ENCODE results near the gene NCAM2.
"Not testable (repeated sequence)": the region's sequence is repeated elsewhere in the genome, so short reads cannot be mapped to it uniquely, and the experiment has no call there.

NCAM2 gene

DNA sequence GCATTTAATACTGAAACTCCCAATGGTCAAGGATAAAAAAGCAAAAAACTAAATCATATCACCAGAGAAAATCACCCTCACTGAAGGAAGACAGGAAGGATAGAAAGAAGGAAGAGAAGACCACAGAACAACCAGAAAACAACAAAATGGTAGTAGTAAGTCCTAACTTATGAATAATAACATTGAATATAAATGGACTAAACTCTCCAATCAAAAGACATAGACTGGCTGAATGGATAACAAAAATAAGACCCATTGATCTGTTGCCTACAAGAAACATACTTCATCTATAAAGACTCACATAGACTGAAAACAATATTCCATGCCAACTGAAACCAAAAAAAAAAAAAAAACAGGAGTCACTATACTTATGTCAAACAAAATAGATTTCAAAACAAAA, 347.7 kb downstream of the NCAM2 start:
- no peak for DNase-seq

DNA sequence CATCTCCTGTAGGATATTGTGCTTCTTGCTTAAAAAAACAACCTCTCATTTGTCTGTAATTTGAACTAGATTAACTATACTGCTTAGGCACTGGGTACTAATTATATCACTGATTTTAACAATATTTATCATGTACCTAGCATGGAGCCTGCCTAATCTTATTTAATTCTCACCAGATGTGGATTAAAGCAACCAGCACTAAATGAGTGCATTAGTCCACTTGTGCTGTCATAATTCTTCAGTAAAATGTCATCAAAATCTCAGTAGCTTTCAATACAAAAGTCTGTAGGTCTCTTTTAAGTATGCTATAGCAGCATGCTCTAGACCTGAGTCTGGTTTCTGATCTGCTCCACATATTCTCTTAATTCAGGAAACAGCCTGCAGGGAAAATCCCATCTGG, 368.1 kb downstream of the NCAM2 start:
- DNase-seq, result no peak

DNA sequence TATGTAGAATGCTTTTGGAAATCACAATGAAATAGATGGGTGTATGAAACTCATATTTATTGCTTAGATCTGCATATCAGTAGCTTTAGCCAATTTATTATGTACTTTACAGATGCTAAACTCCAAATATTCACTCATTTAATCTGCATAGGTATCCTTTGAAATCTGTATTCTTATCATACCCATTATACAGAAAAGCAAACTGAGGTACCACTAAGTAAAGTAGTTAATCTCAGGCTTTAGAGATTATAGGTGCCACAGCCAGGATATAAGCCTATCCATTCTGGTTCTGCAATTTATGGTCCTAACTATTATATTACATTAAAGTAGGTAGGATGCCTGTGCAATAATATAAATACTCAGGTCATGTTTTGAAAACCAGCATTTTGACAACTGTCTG, 369.4 kb downstream of the NCAM2 start:
- no peak for DNase-seq

DNA sequence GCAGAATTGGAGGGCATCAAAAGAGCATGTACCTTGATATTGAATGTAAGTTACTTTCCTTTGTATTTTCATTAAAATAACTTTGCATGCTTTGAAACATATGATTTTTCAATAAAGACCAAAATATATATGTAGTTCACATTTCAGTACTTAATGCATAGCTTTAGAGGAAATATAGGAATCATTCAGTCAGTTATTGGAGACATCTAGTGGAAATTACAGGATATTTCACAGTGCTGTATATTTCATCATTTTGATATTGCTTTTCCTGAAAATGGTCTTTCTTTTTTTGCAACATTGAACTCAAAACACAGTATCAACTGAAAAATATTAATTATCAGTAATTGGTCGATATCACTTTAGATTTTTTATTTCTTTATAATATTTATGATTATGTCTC, 375.8 kb downstream of the NCAM2 start:
- DNase-seq, result no peak

DNA sequence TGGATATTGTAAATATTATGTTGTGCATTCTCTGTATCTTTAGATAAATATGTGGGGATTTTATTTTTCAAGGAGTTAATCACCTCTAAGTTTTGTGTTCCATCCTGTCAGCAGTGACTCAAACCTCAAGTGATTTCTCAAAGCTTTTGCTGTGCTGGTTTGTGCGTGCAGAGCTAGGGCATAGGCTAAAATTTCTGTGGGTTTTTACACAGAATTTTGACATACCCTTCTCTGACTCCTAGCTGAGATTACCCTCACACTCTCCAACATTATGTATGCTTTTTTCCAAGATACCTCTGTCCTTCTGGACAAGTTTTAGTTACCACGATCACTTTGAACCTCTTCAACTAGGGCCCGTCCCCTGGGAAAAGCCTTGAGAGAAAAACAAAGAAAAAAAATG, 384.9 kb downstream of the NCAM2 start:
- no peak for DNase-seq

DNA sequence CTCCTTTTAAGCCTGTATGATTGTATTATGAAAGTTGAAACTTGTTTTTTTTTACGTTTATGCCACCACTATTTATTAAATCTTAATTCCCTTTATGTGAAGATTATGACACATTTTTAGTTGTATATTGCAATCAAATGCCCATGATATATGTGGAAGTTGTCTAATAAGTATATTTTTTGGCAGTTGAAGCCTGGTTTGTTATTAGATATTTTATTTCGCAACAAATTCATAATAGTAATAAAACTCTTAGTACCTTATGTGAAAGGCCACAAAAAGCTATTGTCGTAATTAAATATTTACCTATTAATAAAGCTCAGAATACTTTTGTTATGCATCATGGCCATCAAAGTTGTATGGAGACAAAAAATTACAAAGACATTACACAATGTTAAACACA, 386.8 kb downstream of the NCAM2 start:
- DNase-seq, result no peak

DNA sequence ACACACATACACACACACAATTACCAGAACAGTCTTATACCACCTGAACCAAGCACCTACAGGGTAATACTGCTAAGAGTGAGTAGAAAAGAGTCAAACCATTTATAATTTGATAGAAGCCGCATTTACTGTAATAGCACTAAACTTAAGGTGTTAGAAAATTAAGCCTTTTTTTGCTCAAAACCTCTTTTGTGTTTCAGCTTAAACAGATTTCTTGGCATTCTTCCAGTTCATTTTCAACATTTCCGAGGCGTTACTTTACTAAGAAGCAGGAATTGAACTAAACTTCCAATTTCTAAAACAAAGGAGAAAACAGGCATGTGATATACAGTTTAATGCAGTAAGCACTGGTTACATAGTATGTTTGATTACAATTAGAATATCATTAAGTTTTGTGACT, 387.2 kb downstream of the NCAM2 start:
- DNase-seq, result no peak

DNA sequence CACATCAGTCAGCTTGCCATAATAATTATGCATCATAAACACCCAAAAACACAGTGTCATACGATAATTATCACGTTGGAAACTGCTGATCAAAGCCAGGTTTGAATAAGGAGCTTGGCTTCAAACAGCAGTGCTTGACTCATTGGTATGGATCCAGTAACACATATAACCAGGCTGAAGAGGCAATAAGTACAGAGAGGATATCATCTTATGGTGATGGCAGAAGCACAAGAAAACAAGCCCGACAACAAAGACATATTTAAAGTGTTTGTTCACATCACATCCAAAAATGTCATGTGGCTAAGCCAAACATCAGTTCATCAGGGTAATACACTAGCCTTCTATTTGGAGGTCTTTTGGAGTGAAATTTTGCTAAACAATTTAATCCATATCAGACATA, 389.7 kb downstream of the NCAM2 start:
- no peak for DNase-seq

DNA sequence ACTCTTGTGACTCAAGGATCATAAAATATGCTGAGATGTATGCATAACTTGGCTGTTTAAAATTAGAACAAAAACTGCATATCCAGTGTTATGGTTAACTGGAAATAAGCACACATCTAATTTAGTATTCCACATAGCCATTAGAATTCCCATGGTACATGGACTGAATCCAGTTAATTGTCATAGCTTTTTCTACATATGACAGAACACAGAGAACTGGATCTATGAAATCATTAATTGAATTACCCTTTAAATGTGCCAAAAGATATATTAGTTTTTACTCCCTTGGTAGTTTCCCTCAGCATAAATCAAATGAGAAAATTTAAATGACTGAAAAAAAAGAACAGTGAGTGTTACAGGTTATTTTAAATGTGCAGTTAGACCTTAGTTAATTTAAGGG, 395.9 kb downstream of the NCAM2 start:
- DNase-seq, result no peak

DNA sequence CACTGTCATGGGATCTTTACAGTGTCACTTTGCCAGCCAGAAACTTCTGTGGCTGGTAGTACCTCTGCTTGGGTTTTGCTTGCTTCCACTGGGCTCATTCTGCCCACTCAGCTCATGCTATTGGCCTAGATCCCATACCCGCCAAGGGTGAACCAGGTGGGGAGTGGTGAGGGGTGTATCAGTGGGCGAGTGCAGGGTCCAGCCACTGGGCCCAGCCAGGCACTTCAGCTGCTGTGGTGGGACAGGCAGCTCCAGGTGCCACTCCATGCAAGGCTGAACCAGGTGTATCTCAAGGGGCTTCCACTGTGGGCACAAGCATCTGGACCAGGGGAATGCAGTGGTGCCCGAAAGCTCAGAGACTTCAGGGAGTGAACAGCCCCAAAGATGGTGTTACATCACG, 398.2 kb downstream of the NCAM2 start:
- no peak for DNase-seq

DNA sequence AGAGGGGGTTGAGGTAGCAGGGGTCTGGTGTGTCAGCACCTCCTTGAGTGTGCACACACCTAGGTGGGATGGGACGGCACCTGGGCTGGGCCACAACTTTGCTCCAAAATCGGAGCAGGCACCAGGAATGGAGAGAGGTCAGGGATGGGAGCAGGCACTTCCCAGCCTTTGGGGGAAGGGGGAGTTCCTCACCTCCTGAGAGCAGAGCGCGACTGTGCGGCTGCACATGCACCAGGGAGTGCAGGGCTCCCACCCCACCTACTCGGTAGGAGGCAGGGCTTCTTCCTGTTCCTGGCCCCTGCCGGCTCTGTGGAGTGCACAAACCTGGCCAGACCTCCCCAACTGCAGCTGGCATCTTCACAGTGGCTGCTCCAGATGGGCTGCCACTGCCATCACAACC, 399.3 kb downstream of the NCAM2 start:
- DNase-seq, result no peak

DNA sequence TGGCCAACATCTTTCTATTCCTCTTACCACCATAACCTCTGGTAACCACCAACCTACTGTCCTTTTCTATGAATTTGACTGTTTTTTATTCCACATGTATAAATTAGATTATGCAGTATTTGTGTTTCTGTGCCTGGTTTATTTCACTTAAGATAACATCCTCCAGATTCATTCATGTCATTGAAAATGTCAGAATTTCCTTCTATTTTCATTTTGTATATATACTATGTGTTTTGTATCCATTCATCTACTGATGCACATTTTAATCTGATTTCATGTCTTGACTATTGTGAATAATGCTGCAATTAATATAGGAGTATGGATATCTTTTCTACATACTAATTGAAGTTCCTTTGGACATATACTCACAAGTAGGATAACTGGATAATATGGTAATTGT, 403.2 kb downstream of the NCAM2 start:
- DNase-seq, result no peak

DNA sequence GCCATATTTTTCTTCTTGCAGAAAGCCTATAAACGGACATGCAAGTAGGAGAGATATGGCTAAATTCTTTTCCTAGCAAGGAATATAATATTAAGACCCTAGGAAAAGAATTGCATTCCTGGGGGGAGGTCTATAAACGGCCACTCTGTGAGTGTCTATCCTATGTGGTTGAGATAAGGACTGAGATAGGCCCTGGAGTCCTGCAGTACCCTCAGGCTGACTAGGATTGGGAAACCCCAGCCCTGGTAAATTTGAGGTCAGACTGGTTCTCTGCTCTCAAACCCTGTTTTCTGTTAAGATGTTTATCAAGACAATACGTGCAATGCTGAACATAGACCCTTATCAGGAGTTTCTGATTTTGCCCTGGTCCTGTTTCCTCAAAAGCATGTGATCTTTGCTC, 404.0 kb downstream of the NCAM2 start:
- DNase-seq, result not testable (repeated sequence)

DNA sequence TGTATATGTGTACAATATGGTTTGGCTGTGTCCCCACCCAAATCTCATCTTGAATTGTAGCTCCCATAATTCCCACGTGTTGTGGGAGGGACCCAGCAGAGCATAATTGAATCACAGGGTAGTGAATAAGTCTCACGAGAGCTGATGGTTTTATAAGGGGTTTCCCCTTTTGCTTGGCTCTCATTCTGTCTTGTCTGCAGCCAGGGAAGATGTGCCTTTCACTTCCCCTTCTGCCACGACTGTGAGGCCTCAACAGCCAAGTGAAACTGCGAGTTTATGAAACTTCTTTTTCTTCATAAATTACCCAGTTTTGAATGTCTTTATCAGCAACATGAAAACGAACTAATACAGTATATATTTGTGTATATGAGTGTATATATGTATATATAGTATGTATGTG, 406.1 kb downstream of the NCAM2 start:
- not testable (repeated sequence) for DNase-seq

DNA sequence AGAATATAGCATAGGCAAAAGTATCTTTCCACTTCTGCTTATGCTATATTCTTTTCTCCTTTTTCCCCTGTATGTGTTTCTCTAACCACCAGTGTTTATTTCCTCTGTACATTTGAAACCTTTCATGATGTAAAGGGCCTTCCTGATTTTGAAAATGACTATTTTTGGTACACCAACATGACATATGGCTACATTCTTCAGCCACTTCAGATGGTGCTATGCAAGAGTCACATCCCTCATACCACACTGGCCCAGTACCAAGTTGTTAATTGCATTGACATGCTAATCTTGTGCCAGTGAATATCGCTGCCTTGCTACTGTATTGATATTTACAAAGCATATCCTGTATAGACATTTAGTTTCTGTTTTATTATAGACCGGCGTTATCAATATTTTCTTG, 408.7 kb downstream of the NCAM2 start:
- no peak for DNase-seq

DNA sequence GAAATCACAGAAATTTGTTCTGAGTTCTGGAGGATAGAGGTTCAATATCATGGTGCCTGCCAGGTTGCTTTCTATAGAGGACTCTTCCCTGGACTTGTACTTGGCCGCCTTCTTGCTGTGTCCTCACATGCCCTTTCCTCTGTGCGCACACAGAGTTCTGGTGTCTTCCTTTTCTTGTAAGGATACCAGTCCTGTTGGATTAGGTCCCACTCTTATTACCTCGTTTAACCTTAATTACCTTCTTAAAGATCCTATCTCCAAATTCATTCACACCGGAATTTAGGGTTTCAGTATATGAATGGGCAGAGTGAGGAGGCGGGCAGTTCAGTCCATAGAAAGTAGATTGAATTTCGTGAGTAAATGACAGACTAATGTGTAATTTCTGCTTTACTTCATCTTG, 413.9 kb downstream of the NCAM2 start:
- DNase-seq, result no peak

DNA sequence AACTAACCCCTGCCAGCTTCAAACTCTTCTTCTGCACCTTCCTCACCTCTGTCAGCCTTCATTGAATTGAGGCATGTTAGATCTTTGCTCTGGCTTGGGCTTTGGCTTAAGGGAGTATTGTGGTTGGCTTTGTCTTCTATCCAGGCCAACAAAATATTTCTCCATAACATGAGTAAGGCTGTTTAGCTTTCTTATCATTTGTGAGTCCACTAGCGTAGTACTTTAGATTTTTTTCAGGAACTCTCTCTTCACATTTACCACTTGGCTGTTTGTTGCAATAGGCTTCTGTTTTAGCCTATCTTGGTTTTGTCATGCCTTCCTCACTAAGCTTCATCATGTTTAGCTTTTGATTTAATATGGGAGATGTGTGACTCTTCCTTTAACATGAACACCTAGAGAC, 417.5 kb downstream of the NCAM2 start:
- no peak for DNase-seq

DNA sequence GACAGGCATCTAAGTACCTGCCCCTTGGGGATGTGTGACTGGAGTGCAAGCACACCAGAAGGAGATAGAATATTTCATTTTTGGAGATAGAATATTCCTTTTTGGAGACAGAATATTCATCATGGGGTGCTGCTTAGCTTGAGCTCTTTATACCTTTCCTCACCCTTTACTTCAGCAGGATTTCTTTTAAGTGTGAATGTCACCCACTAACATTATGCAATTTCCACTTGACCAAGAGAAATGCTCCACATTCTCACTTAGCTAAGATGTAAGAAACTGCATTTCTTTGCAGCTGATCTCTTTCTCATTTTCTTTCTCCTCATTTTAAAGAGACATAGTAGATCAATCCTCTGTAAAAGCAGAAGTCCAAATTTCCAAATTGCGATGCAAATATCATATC, 436.7 kb downstream of the NCAM2 start:
- DNase-seq, result no peak

DNA sequence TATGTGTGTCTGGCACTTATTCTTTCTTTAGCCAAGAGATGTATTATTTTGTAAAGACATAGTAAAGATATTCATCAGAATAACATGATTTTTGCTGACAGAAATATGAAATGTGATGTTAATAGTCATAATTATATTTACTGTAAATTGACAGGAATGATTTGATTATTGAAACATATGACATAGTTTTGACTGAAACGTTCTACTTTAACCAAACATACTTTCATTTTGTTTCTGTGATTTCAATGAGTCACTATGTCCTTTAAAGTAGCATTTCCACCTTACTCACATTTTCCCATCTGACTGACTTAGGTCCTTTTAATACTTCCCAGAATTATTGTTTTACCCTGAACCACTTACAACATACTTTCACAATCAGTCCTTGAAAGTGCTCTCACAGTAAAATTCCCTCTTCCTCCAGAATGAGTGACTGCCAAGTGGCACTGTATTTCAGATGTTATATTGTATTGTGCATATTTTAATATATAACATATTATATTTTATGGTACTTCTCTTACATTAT, 437.9 kb downstream of the NCAM2 start:
- no peak for DNase-seq

DNA sequence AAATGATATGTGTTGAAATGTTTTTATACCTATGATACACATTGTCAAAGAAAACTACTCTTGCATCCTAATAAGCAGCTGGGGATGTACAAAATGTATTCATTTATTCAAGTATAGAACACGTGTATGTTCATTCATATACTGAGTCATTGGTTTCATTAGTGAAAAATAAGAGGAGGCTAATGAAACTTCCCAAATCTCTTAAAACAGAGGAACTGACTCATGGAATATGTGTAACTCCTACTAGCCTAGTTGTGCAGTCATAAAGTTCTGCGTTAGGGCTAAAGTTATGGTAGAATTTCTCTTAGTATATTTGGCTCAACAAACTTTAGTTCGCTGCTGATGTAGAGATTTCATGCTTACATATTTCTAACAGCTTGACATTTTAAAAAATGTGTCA, 441.6 kb downstream of the NCAM2 start:
- no peak for DNase-seq

DNA sequence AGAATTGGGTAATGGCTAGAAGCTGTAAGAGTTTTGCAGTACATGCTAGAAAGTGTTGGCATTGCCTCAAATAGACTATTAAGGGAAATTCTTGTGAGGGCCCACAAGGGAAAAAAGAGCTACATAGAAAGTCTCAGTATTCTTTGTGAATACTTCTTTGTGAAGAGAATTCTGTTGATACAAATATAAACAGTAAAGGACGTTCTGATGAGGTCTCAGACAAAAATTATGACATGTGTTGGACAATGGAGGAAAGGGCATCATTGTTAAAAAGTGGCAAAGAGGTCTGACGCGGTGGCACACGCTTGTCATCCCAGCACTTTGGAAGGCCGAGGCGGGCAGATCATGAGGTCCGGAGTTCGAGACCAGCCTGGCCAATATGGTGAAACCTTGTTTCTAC, 458.9 kb downstream of the NCAM2 start:
- DNase-seq, result no peak

DNA sequence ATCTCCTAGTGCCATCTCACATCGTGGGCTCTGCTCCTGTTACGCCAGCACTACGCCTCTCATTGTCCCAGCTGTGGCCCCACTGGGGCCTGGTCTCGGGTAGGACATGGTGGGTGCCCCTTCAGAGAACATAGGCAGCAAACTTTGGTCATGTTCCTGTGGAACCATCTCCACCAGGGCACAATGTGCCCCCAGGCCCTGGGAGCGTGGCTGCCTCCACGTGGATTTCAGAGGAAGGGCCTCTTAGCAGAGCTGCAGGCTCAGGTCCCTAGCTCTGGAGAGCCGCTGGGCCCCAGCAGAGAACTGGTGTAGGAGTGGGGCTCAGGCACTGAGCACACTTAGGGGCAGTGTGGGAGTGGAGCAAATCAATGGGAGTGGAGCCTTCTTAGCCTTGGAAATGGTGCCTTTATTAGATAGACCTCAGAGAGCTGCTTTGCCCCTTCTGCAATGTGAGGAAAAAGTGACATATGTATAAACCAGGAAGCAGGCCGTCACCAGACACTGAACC, 460.0 kb downstream of the NCAM2 start:
- no peak for DNase-seq

DNA sequence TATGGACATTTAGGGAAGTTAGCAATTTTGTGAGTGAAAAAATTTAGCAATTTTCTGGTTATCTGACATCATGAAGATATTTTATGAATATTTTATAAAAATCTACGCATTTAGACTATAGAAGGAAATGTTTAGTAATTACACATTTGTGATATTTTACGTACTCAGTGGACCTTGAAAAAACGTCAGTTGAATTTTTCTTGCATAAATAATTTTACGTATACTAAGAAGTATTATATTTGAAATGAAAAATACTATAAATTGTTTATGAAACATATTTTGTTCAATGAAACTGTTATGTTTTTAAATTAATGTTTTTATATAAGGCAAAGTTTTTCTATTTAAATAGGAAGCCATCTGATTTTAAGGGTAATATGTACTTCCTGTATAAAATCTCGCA, 462.8 kb downstream of the NCAM2 start:
- DNase-seq, result no peak

DNA sequence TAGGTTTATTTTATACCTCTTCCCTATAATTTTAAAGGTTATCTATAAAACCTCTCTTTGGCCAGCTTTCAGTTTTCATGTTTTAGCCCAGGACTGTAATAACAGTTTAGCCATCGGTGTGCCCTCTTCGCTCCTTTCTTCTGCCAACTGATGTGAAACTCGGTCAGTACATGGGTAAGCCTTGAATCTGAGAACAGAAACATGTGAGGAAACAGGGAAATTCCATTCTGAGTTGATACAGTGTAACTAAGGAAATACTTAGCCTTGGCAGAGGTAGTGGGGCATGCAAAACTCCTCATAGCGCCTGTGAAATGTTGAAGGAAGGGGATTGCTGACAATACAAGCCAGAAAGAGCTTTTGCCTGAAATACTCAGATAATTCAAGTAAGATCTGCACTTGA, 465.2 kb downstream of the NCAM2 start:
- DNase-seq, result no peak

DNA sequence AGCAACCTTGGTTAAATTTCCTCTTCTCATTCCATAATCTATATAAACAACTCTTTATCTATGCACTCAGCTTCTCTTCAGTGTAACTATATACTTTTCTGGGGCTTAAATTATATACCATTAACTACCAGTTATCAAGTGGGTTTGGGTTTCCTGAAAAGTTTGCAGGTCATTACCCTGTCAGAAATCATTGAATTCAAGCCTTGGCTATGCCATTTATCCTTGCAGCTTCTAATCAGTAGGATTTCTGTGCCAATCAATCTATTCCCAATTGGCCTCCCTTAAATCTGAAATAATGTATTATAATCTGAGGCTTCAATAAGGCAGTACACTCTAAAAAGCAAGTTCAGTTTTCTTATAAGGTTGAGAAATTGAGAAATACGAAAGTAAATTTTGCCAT, 466.5 kb downstream of the NCAM2 start:
- DNase-seq, result no peak

DNA sequence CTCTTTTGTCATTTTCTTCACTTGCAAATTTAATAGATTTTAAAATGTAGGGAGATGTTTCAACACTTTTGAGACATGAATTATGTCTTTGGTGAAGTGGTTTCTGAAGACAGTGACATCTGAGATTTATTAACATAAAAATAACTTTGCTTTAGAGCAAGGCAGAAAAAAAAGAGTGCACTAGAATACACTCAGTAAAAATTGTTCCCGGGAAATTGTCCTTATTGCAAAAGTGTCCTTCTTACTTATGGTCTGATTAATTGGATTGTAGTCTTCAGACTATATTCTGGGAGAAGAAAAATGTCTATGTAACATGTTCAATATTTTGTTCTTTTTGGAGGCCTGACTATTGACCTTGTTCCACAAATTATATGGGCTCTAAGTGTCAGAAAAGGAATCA, 468.5 kb downstream of the NCAM2 start:
- no peak for DNase-seq
